OCI-LY1 (cell line): ENCODE data around the gene CFD.

Experiments used
- EZH2 ChIP-seq: fragments of 200-600 bp; sonication (generic), shearing (Covaris generic); IDR thresholded peaks from 2 replicates; pipeline ENCODE4 v1.8.0; 2017; ENCODE audit warnings: borderline replicate concordance, mixed run types, mild to moderate bottlenecking, antibody characterized with exemption, low read length, moderate library complexity, mixed read lengths
- TF ChIP-seq, protein P1 (sequence below): fragments of 200-600 bp; sonication (generic), shearing (Covaris generic); IDR thresholded peaks from 2 replicates; pipeline ENCODE4 v1.5.1; 2017; ENCODE audit warnings: mild to moderate bottlenecking, antibody characterized with exemption, low read length, moderate library complexity, mixed read lengths

DNA sequence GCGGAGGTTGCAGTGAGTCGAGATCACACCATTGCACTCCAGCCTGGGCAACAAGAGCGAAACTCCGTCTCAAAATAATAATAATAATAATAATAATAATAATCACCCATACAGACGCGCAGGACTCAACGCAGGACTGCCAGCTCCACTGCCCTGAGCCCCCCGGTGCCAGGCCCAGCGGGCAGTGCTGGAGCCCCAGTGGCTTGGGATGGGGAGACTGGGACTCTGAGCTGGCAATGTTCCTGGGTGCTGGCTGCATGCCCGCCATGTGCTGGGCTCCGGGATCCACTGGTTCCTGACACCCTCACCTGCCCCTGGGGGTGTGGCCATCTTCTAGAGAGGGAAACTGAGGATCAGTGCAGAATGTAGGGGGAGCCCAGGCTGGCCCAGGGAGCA, 32.2 kb upstream of the CFD start:
- TF ChIP-seq, protein P1, sequence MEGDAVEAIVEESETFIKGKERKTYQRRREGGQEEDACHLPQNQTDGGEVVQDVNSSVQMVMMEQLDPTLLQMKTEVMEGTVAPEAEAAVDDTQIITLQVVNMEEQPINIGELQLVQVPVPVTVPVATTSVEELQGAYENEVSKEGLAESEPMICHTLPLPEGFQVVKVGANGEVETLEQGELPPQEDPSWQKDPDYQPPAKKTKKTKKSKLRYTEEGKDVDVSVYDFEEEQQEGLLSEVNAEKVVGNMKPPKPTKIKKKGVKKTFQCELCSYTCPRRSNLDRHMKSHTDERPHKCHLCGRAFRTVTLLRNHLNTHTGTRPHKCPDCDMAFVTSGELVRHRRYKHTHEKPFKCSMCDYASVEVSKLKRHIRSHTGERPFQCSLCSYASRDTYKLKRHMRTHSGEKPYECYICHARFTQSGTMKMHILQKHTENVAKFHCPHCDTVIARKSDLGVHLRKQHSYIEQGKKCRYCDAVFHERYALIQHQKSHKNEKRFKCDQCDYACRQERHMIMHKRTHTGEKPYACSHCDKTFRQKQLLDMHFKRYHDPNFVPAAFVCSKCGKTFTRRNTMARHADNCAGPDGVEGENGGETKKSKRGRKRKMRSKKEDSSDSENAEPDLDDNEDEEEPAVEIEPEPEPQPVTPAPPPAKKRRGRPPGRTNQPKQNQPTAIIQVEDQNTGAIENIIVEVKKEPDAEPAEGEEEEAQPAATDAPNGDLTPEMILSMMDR: no peak
- TF ChIP-seq EZH2: no peak
